B cell (primary cell): ENCODE results near the gene PLA2G4E. TPM values are rescaled to one million over a fixed set of nuclear protein-coding genes. Genes with fewer than 3 reads are reported as not detected.

Source experiments
- ATAC-seq: fragments of 200-7000 bp; cut with Tn5 transposase; one replicate; pipeline ENCODE4 v1.10.0; 2021; ENCODE audit warnings: low read depth, mild to moderate bottlenecking, moderate number of reproducible peaks, moderate library complexity
- CTCF ChIA-PET: fragments of 350-600 bp; sonication (Branson Sonifier 250); formaldehyde crosslinking; loops from one replicate; lab custom pipeline; 2021; ENCODE audit warnings: antibody characterized with exemption, inconsistent platforms; lab: Charles Lee
- POLR2A ChIA-PET: fragments of 350-600 bp; sonication (Branson Sonifier 250); formaldehyde crosslinking; loops from one replicate; lab custom pipeline; 2021; ENCODE audit warnings: antibody characterized with exemption; lab: Charles Lee
- DNase-seq: peaks from one replicate; pipeline ENCODE4 v3.0.0; 2013
- H2AFZ ChIP-seq: 2 replicates; pipeline ENCODE4 v1.6.1; 2012; ENCODE audit warnings: mild to moderate bottlenecking, low read depth, low read length; ENCODE audit not compliant: insufficient read depth, poor library complexity, severe bottlenecking
- H3K27ac ChIP-seq, 2 donors: 1 replicate in 1 of 2; 2 replicates in 1 of 2; pipeline ENCODE4 v1.5.1; 2012 to 2013; ENCODE audit warnings: low read length in 2 of 2, mild to moderate bottlenecking in 2 of 2, moderate library complexity in 1 of 2
- H3K27me3 ChIP-seq, 4 experiments: fragments of 200-600 bp in 1 of 4; sonication (generic) in 1 of 4; replicated peaks in 1 of 4; 1 replicate in 2 of 4; 2 replicates in 2 of 4; pipeline versions ENCODE4 v1.6.1 to v1.7.0; 2013 to 2016; ENCODE audit warnings: low read length in 3 of 4, mild to moderate bottlenecking in 2 of 4, mixed read lengths in 1 of 4, moderate library complexity in 1 of 4; ENCODE audit not compliant: insufficient read depth in 4 of 4, control insufficient read depth in 3 of 4; ENCODE audit errors: control extremely low read depth in 1 of 4
- H3K36me3 ChIP-seq, 2 experiments: replicated peaks in 1 of 2; 1 replicate in 1 of 2; 2 replicates in 1 of 2; pipeline versions ENCODE4 v1.6.1 to v1.7.1; 2013; ENCODE audit warnings: low read length in 1 of 2; ENCODE audit not compliant: insufficient read depth in 2 of 2, control insufficient read depth in 1 of 2; ENCODE audit errors: control extremely low read depth in 1 of 2, extremely low read depth in 1 of 2
- H3K4me1 ChIP-seq, 2 donors: fragments of 200-600 bp in 1 of 2; sonication (generic) in 1 of 2; 1 replicate in 1 of 2; 2 replicates in 1 of 2; pipeline versions ENCODE4 v1.5.1 to v1.6.1; 2013 to 2017; ENCODE audit warnings: low read length in 2 of 2; ENCODE audit not compliant: control insufficient read depth in 2 of 2, insufficient read depth in 2 of 2
- H3K4me2 ChIP-seq: replicated peaks from 2 replicates; pipeline ENCODE3; 2012; ENCODE audit warnings: mild to moderate bottlenecking, low read depth, low read length; ENCODE audit not compliant: poor library complexity, severe bottlenecking
- H3K4me3 ChIP-seq, 5 experiments: fragments of 200-600 bp in 1 of 5; sonication (generic) in 1 of 5; 1 replicate in 3 of 5; 2 replicates in 2 of 5; pipeline versions ENCODE4 v1.5.1 to v1.7.0; 2011 to 2016; ENCODE audit warnings: low read length in 4 of 5, mild to moderate bottlenecking in 4 of 5, low read depth in 2 of 5, control low read depth in 1 of 5, moderate library complexity in 1 of 5; ENCODE audit not compliant: insufficient read depth in 1 of 5; ENCODE audit errors: control extremely low read depth in 1 of 5, extremely low read depth in 1 of 5
- H3K79me2 ChIP-seq: fragments of 200-600 bp; sonication (generic); one replicate; pipeline ENCODE4 v1.6.0; 2016; ENCODE audit warnings: low read length; ENCODE audit not compliant: control insufficient read depth, insufficient read depth
- H3K9ac ChIP-seq: fragments of 200-600 bp; sonication (generic); 2 replicates; pipeline ENCODE4 v1.6.1; 2017; ENCODE audit warnings: mild to moderate bottlenecking, low read length, moderate library complexity
- H3K9me3 ChIP-seq, 3 donors: one replicate each; pipeline versions ENCODE4 v1.6.1 to v1.7.1; 2013; ENCODE audit warnings: low read length in 2 of 3; ENCODE audit not compliant: control insufficient read depth in 2 of 3, insufficient read depth in 1 of 3; ENCODE audit errors: control extremely low read depth in 1 of 3
- H4K20me1 ChIP-seq: 2 replicates; pipeline ENCODE4 v1.6.0; 2012; ENCODE audit warnings: mild to moderate bottlenecking, low read length; ENCODE audit not compliant: insufficient read depth, control insufficient read depth, poor library complexity, severe bottlenecking
- H3K27ac Mint-ChIP-seq: one replicate; pipeline ENCODE4 v1.8.0; 2021; ENCODE audit warnings: mixed read lengths
- H3K27me3 Mint-ChIP-seq: one replicate; pipeline ENCODE4 v1.8.0; 2021; ENCODE audit warnings: mixed read lengths
- H3K4me1 Mint-ChIP-seq: one replicate; pipeline ENCODE4 v1.8.0; 2021; ENCODE audit warnings: mixed read lengths
- H3K4me3 Mint-ChIP-seq: one replicate; pipeline ENCODE4 v1.8.0; 2021; ENCODE audit warnings: mixed read lengths
- H3K9me3 Mint-ChIP-seq: one replicate; pipeline ENCODE4 v1.8.0; 2022; ENCODE audit warnings: mixed read lengths; ENCODE audit not compliant: insufficient read depth
- CTCF ChIP-seq: fragments of 200-600 bp; IDR thresholded peaks from one replicate; pipeline ENCODE4 v1.8.0; 2022; ENCODE audit warnings: antibody characterized with exemption, mild to moderate bottlenecking
- EZH2 ChIP-seq: IDR thresholded peaks from 2 replicates; pipeline ENCODE4 v1.6.1; 2012; ENCODE audit warnings: borderline replicate concordance, low read depth, mild to moderate bottlenecking, moderate library complexity, low read length; ENCODE audit not compliant: insufficient read depth, poor library complexity, severe bottlenecking
- WGBS: methylation state at CpG from one replicate; pipeline ENCODE4 v1.1.5; 2013; ENCODE audit warnings: missing lambda C conversion rate; ENCODE audit not compliant: insufficient coverage; 5-methylcytosine and 5-hydroxymethylcytosine counted together
- intact Hi-C: fragments of 100-400 bp; cut with micrococcal nuclease; formaldehyde crosslinking; loops from one replicate; pipeline ENCODE4 v1.10.0; 2022
- polyA minus RNA-seq: library from RNA; depleted of rRNA, polyadenylated mRNA; stranded (reverse); fragments of >200 nt; gene quantifications from 2 replicates; pipeline ENCODE4 v1.2.3, GENCODE V29; 2012
- polyA plus RNA-seq: library from polyadenylated mRNA; depleted of rRNA; stranded (reverse); fragments of >200 nt; gene quantifications from 2 replicates; pipeline ENCODE4 v1.2.3, GENCODE V29; 2012
- total RNA-seq, 2 donors: library from RNA; stranded (reverse); fragments of 120-200 nt in 1 of 2; gene quantifications; 1 replicate in 1 of 2; 2 replicates in 1 of 2; pipeline versions ENCODE4 v1.2.3 to v1.2.4, GENCODE V29; 2013 to 2022

Gene PLA2G4E, protein sequence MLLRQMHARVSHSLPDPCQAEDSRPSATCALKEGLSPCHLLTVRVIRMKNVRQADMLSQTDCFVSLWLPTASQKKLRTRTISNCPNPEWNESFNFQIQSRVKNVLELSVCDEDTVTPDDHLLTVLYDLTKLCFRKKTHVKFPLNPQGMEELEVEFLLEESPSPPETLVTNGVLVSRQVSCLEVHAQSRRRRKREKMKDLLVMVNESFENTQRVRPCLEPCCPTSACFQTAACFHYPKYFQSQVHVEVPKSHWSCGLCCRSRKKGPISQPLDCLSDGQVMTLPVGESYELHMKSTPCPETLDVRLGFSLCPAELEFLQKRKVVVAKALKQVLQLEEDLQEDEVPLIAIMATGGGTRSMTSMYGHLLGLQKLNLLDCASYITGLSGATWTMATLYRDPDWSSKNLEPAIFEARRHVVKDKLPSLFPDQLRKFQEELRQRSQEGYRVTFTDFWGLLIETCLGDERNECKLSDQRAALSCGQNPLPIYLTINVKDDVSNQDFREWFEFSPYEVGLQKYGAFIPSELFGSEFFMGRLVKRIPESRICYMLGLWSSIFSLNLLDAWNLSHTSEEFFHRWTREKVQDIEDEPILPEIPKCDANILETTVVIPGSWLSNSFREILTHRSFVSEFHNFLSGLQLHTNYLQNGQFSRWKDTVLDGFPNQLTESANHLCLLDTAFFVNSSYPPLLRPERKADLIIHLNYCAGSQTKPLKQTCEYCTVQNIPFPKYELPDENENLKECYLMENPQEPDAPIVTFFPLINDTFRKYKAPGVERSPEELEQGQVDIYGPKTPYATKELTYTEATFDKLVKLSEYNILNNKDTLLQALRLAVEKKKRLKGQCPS
- not detected in 2 replicates for total RNA-seq
- 0.02 TPM for total RNA-seq (2013)
- polyA plus RNA-seq: not detected in 2 replicates
- not detected in 2 replicates for polyA minus RNA-seq

GRCh38 chr15:42020713-42021273 lies at the start of gene PLA2G4E:
TSS of gene PLA2G4E (minus strand) at chr15:42021042. CDS start at chr15:42021030, 12 bp downstream.
- CTCF ChIA-PET: no interaction called here

More at GRCh38 chr15:42020713-42021273, at the start of gene PLA2G4E:
- TF ChIP-seq EZH2 (no peak), CTCF (no peak)
- Mint-ChIP-seq H3K27me3 (peaks cover 7% of the 10 kb centered on the region), H3K9me3 (no peaks in the 10 kb centered on the region), H3K4me3 (no peak within 1 kb of the TSS), H3K4me1 (no peaks in the 10 kb centered on the region), H3K27ac (no peak within 1 kb of the TSS)
- H3K27me3 ChIP-seq: no peaks in the 10 kb centered on the region
- ATAC-seq: no peak
- no peaks in the 10 kb centered on the region for H3K4me1 ChIP-seq
- 100% methylated on average over 5 of the region's 5 CpGs for WGBS
- no peaks in the 10 kb centered on the region for H3K36me3 ChIP-seq
- H3K27ac ChIP-seq: no peak within 1 kb of the TSS
- POLR2A ChIA-PET: no interaction called here
- peaks cover 0 to 11% (median 0%) of the 10 kb centered on the region in 3 donors for H3K9me3 ChIP-seq
- H3K4me2 ChIP-seq: no peak within 1 kb of the TSS
- H3K4me3 ChIP-seq: no peak within 1 kb of the TSS
- no peak within 1 kb of the TSS for H3K9ac ChIP-seq
- no peak within 1 kb of the TSS for H2AFZ ChIP-seq
- DNase-seq: no peak
- H3K79me2 ChIP-seq: no peaks in the 10 kb centered on the region
- no peaks in the 10 kb centered on the region for H4K20me1 ChIP-seq
- intact Hi-C loops: no loop called here
